ENCODE measurements around the gene MPRIP.

GRCh38 chr17:17176341-17176740 lies 134.1 kb downstream of the MPRIP start:
- TF ChIP-seq MAX (IDR thresholded peaks at IDR 0.05; ENCODE audit: insufficient read depth, insufficient read length) (no peak), CTCF (IDR thresholded peaks at IDR 0.05; ENCODE audit: extremely low read depth in 1 of 2, insufficient read depth in 1 of 2, low read depth in 1 of 2, low read length in 2 of 2) (no peak), FOS (IDR thresholded peaks at IDR 0.05; ENCODE audit: borderline replicate concordance, insufficient read depth, low read length) (no peak), POLR2A (IDR thresholded peaks at IDR 0.05; ENCODE audit: low read depth, low read length) (no peak)

All from endothelial cell of umbilical vein (primary cell).